ENCODE data around the gene OGN. TPM values are rescaled to one million over a fixed set of nuclear protein-coding genes. Genes with fewer than 3 reads are reported as not detected.

OGN gene
- total and polyA plus RNA-seq, 10 of the 15 experiments (the other 5 are each of a cell fraction or from before 2014, with no cell fraction given): 0.04 to 2.5 (median 0.15) TPM; not detected in 4

DNA sequence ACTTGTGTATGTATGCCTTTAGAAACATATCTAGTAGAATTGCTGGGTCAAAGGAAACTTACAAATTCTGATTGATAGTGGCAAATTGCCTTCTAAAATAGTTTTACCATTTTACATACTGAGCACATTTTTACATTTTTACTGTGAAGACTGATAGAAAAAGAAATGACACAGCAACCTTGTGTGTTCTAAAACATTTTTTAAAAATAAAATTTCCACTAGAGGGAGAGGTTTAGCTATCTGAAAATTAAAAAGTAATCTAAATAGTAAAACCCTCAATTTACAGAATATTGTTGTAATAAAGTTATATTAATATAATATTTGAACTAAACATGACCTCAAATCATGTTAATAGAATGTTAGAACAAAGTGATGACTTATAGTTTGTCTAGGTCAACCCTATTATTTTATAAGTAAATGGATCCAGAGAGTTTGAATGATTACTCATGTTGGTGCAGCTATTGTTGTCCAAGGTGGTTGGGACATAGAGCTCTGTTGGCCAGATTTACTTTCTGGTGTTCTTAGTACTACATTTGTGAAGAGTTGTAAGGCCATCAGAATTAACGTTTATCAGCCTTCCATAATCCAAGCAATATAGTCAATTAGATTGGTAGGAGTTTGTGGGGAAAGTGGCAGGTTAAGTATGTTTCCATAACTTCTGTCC, 61.4 kb downstream of the OGN start (continued):
- TF ChIP-seq, protein P1, sequence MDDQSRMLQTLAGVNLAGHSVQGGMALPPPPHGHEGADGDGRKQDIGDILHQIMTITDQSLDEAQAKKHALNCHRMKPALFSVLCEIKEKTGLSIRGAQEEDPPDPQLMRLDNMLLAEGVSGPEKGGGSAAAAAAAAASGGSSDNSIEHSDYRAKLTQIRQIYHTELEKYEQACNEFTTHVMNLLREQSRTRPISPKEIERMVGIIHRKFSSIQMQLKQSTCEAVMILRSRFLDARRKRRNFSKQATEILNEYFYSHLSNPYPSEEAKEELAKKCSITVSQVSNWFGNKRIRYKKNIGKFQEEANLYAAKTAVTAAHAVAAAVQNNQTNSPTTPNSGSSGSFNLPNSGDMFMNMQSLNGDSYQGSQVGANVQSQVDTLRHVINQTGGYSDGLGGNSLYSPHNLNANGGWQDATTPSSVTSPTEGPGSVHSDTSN (IDR thresholded peaks at IDR 0.05; ENCODE audit: insufficient replicate concordance, low read depth, low read length): no peak
- TF ChIP-seq MTA2 (IDR thresholded peaks at IDR 0.05; ENCODE audit: low read depth): no peak
- TF ChIP-seq LARP7 (IDR thresholded peaks at IDR 0.05): no peak
- TF ChIP-seq CHD1 (IDR thresholded peaks at IDR 0.05; ENCODE audit: low read depth, low read length): no peak
- no peak for TF ChIP-seq BCL11A (IDR thresholded peaks at IDR 0.05; ENCODE audit: low read depth, low read length)
- no peak for TF ChIP-seq JUNB (IDR thresholded peaks at IDR 0.05)
- TF ChIP-seq RFX5 (IDR thresholded peaks at IDR 0.05; ENCODE audit: low read depth, low read length): no peak
- no peak for TF ChIP-seq ETV6 (conservative IDR thresholded peaks at IDR 0.05 in 1 of 2, IDR thresholded peaks at IDR 0.05 in 1 of 2; ENCODE audit: borderline replicate concordance in 1 of 2, low read depth in 1 of 2)
- no peak for TF ChIP-seq GATAD2B (conservative IDR thresholded peaks at IDR 0.05; ENCODE audit: low read depth)
- no peak for TF ChIP-seq MEF2B (IDR thresholded peaks at IDR 0.05; ENCODE audit: partially characterized antibody, poor library complexity, severe bottlenecking)
- no peak for TF ChIP-seq SP1 (IDR thresholded peaks at IDR 0.05; ENCODE audit: low read depth, low read length)
- TF ChIP-seq HDGF (IDR thresholded peaks at IDR 0.05): no peak

DNA sequence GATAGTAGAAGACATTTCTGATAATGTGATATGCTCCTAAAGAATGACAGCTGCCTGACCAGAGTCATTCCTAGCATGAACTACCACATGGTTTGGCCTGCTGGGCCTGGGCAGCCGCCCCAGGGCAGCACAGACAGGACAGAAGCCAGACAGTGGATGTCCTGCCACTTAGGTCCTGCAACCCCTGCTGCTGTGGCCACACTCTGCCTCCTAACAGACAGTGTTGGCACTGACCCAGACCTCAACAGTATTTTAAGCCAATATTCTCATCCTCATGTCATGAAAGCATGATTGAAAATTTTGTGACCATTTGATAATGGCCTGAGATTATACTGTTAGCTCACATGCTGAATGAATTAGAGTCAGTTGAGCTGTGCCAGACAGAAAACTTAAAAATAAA, 62.8 kb downstream of the OGN start:
- Histone ChIP-seq H3K36me3 (ENCODE audit: control insufficient read depth in 2 of 2, insufficient read depth in 2 of 2, low read length in 1 of 2) (peaks cover 4 to 21% of the 10 kb centered on the region in 2 experiments), H3K4me2 (ENCODE audit: control insufficient read depth, insufficient read depth) (no peak overlapping the region), H2AFZ (ENCODE audit: control insufficient read depth, low read depth, low read length) (no peak overlapping the region), H3K79me2 (ENCODE audit: control insufficient read depth, insufficient read depth, low read length) (no peaks in the 10 kb centered on the region), H4K20me1 (ENCODE audit: control insufficient read depth, insufficient read depth) (no peaks in the 10 kb centered on the region), H3K27ac (ENCODE audit: control insufficient read depth, insufficient read depth) (no peak overlapping the region), H3K9me3 (replicated peaks; ENCODE audit: control insufficient read depth, insufficient read depth, low read length) (peaks cover 6% of the 10 kb centered on the region; the same call in 1 of the 3 replicates), H3K27me3 (replicated peaks in 1 of 2; ENCODE audit: control insufficient read depth in 2 of 2, insufficient read depth in 2 of 2, low read length in 1 of 2) (no peaks in the 10 kb centered on the region), H3K9ac (ENCODE audit: control insufficient read depth, insufficient read depth, low read length) (no peak overlapping the region), H3K4me3 (no peak overlapping the region), H3K4me1 (ENCODE audit: control insufficient read depth, insufficient read depth, low read length) (no peaks in the 10 kb centered on the region)
- in situ Hi-C loops (cut with MboI) (no loop called here), intact Hi-C loops (cut with micrococcal nuclease; ENCODE audit: unreplicated experiment) (no loop called here)
- POLR2A ChIA-PET: no interaction called here
- no peak for ATAC-seq
- TF ChIP-seq NR2F1 (conservative IDR thresholded peaks at IDR 0.05) (no peak), HDGF (IDR thresholded peaks at IDR 0.05) (no peak), MEF2A (IDR thresholded peaks at IDR 0.05; ENCODE audit: insufficient read depth, low read depth, low read length) (no peak), FOXM1 (IDR thresholded peaks at IDR 0.05; ENCODE audit: low read depth, low read length) (no peak), CREM (IDR thresholded peaks at IDR 0.05; ENCODE audit: low read depth) (no peak)
- TF ChIP-seq, protein P2, sequence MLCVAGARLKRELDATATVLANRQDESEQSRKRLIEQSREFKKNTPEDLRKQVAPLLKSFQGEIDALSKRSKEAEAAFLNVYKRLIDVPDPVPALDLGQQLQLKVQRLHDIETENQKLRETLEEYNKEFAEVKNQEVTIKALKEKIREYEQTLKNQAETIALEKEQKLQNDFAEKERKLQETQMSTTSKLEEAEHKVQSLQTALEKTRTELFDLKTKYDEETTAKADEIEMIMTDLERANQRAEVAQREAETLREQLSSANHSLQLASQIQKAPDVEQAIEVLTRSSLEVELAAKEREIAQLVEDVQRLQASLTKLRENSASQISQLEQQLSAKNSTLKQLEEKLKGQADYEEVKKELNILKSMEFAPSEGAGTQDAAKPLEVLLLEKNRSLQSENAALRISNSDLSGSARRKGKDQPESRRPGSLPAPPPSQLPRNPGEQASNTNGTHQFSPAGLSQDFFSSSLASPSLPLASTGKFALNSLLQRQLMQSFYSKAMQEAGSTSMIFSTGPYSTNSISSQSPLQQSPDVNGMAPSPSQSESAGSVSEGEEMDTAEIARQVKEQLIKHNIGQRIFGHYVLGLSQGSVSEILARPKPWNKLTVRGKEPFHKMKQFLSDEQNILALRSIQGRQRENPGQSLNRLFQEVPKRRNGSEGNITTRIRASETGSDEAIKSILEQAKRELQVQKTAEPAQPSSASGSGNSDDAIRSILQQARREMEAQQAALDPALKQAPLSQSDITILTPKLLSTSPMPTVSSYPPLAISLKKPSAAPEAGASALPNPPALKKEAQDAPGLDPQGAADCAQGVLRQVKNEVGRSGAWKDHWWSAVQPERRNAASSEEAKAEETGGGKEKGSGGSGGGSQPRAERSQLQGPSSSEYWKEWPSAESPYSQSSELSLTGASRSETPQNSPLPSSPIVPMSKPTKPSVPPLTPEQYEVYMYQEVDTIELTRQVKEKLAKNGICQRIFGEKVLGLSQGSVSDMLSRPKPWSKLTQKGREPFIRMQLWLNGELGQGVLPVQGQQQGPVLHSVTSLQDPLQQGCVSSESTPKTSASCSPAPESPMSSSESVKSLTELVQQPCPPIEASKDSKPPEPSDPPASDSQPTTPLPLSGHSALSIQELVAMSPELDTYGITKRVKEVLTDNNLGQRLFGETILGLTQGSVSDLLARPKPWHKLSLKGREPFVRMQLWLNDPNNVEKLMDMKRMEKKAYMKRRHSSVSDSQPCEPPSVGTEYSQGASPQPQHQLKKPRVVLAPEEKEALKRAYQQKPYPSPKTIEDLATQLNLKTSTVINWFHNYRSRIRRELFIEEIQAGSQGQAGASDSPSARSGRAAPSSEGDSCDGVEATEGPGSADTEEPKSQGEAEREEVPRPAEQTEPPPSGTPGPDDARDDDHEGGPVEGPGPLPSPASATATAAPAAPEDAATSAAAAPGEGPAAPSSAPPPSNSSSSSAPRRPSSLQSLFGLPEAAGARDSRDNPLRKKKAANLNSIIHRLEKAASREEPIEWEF (IDR thresholded peaks at IDR 0.05; ENCODE audit: insufficient replicate concordance, low read depth, low read length): no peak
- CTCF ChIA-PET: no interaction called here
- SMC1A ChIA-PET (ENCODE audit: uncharacterized antibody, unreplicated experiment): no interaction called here
- RAD21 ChIA-PET (ENCODE audit: unreplicated experiment): no interaction called here
- FAIRE-seq: no peak
- DNase-seq (ENCODE audit: low read depth, low spot score): no peak
- 89% methylated on average over 1 of the region's 1 CpG for WGBS (ENCODE audit: insufficient coverage, insufficient replicate concordance, low lambda C conversion rate, missing lambda C conversion rate)
- BruUV-seq (replicated peaks): no TSS peak

Measured in GM12878 (cell line).